ENCODE data around the gene CD2AP.

CD2AP gene

DNA sequence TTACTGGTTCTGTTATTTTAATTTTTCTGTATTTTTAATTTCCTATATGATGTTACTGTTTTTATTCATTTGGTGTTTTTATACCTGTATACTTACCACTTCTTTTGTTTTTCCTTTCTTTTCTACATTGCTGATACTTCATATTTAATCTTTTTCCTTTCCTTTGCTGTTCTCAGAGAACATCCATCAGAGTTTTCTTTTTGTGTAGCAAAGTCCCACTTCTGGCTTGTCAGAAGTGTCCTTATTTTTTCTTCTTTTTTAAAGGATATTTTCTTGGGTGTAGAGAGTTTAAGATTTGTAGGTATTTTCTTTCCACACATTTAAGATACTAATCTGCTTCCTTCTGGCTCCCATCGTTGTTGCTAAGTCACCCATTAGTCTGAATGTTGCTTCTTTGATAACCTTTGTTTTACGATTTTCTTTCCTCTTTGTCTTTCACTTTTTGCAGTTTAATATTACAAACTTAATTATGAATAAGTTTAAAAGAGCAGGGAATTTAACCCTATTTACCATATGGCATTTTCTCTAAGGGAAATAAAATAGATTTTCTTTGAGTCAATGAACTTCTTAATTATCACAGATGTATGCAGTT, 18.5 kb downstream of the CD2AP start:
- Mint-ChIP-seq H3K4me1 (ENCODE audit: low read depth) (peaks cover 11% of the 10 kb centered on the region), H3K27ac (no peak overlapping the region), H3K4me3 (no peak overlapping the region), H3K27me3 (no peaks in the 10 kb centered on the region), H3K9me3 (no peaks in the 10 kb centered on the region), H3K36me3 (ENCODE audit: low read depth) (no peaks in the 10 kb centered on the region)
- intact Hi-C loops (cut with micrococcal nuclease): no loop called here

DNA sequence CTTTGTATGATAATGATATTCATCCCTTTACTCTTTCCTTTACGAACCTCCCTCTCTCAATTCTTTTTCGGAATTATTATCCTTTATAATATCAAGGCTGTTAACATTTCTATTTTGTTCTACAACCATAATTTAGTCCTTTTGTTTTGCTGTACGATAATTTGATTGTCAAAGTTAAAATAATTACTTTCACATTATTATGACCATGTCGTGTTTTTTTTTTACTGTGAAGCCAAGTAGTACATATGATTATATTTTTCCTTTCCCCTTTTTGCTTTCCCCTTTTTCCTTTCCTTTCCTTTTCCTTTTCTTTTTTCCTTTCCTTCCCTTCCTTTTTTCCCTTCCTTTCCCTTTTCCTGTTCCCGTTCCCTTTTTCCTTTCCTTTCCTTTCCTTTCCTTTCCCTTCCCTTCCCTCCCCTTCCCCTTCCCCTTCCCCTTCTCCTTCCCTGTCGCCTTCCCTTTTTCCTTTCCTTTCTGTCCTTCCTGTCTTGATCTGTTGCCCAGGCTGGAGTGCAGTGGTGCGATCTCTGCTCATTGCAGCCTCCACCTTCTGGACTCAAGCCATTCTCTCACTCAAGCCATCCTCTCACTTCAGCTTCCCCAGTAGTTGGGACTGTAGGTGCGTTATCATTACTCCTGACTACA, 19.5 kb downstream of the CD2AP start:
- intact Hi-C loops (cut with micrococcal nuclease): no loop called here
- H3K9me3 Mint-ChIP-seq: no peaks in the 10 kb centered on the region
- H3K27ac Mint-ChIP-seq: no peak overlapping the region
- no peak overlapping the region for H3K4me3 Mint-ChIP-seq
- H3K27me3 Mint-ChIP-seq: no peaks in the 10 kb centered on the region
- H3K36me3 Mint-ChIP-seq (ENCODE audit: low read depth): no peaks in the 10 kb centered on the region
- peaks cover 16% of the 10 kb centered on the region for H3K4me1 Mint-ChIP-seq (ENCODE audit: low read depth)

GRCh38 chr6:47502920-47503319, 25.3 kb downstream of the CD2AP start:
- no peaks in the 10 kb centered on the region for H3K27me3 Mint-ChIP-seq
- no peaks in the 10 kb centered on the region for H3K36me3 Mint-ChIP-seq (ENCODE audit: low read depth)
- intact Hi-C loops (cut with micrococcal nuclease): no loop called here
- no peaks in the 10 kb centered on the region for H3K9me3 Mint-ChIP-seq
- H3K4me3 Mint-ChIP-seq: no peak overlapping the region
- no peak overlapping the region for H3K27ac Mint-ChIP-seq
- peaks cover 16% of the 10 kb centered on the region for H3K4me1 Mint-ChIP-seq (ENCODE audit: low read depth)

DNA sequence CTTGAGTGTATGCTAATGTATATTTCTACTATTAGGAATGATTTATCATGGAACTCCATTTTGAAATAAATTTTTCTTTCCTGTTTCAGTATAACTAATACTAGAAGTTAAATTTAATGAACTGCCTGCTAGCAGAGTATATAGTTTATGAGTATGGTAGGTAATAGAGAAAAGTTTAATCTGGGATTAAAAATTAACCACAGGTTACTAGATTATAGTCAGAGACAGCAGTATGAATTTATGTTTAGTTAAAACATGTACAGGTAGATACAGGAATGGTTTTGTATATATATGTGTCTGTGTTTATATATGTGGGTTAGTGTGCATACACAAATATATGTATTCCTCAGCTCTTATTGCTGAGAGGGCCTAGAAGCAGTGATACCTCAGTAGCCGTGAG, 32.3 kb downstream of the CD2AP start:
- Mint-ChIP-seq H3K4me1 (ENCODE audit: low read depth) (no peaks in the 10 kb centered on the region), H3K36me3 (ENCODE audit: low read depth) (peaks cover 17% of the 10 kb centered on the region), H3K27ac (no peak overlapping the region), H3K9me3 (peaks cover 14% of the 10 kb centered on the region), H3K4me3 (no peak overlapping the region), H3K27me3 (no peaks in the 10 kb centered on the region)
- intact Hi-C loops (cut with micrococcal nuclease): no loop called here

GRCh38 chr6:47512872-47513271, 35.3 kb downstream of the CD2AP start:
- Mint-ChIP-seq H3K36me3 (ENCODE audit: low read depth) (peaks cover 17% of the 10 kb centered on the region), H3K4me3 (no peak overlapping the region), H3K27me3 (no peaks in the 10 kb centered on the region), H3K9me3 (peaks cover 14% of the 10 kb centered on the region), H3K27ac (no peak overlapping the region), H3K4me1 (ENCODE audit: low read depth) (no peaks in the 10 kb centered on the region)
- intact Hi-C loops (cut with micrococcal nuclease): no loop called here

GRCh38 chr6:47519279-47519678, 41.7 kb downstream of the CD2AP start:
- intact Hi-C loops (cut with micrococcal nuclease): no loop called here
- Mint-ChIP-seq H3K9me3 (no peaks in the 10 kb centered on the region), H3K4me3 (no peak overlapping the region), H3K36me3 (ENCODE audit: low read depth) (no peaks in the 10 kb centered on the region), H3K27ac (no peak overlapping the region), H3K4me1 (ENCODE audit: low read depth) (no peaks in the 10 kb centered on the region), H3K27me3 (no peaks in the 10 kb centered on the region)

DNA sequence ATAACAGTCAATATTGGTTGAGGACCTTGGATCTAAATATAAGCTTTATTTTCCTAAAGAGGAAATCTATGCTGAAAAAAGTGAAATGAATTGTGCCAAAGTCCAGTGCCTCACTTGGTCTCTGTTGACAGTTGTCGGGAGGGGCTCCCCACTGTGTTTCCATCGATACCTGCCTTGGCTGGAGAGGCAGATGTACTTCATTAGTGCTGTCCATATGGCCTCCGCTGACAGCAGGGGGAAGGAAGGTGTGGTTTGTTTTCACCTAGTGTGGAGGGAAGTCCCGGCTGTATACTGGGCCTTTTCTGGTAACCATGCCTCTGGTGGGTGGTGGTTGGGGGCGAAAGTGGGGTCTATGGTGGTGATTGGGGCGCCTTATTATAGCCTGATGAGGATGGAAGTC, 42.7 kb downstream of the CD2AP start:
- no peaks in the 10 kb centered on the region for H3K27me3 Mint-ChIP-seq
- no peak overlapping the region for H3K4me3 Mint-ChIP-seq
- no peaks in the 10 kb centered on the region for H3K4me1 Mint-ChIP-seq (ENCODE audit: low read depth)
- intact Hi-C loops (cut with micrococcal nuclease): no loop called here
- no peaks in the 10 kb centered on the region for H3K36me3 Mint-ChIP-seq (ENCODE audit: low read depth)
- H3K27ac Mint-ChIP-seq: no peak overlapping the region
- no peaks in the 10 kb centered on the region for H3K9me3 Mint-ChIP-seq

DNA sequence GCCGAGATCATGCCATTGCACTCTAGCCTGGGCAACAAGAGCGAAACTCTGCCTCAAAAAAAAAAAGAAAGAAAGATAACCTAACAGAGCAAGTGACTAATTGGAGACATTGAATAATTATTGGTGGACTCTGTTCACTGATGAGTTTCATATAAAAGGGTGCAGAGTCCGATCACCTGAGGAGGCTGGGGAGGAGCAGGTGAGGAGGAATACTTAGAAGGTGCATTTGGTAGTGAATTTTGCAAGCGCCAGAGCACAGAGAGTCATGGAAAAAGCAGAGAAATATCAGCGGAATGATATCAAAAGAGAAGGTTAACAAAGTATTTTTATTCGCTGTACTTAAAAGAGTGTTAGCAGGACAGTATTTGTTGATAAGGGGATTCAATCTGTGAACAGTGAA, 44.4 kb downstream of the CD2AP start:
- Mint-ChIP-seq H3K4me3 (no peak overlapping the region), H3K27ac (no peak overlapping the region), H3K27me3 (no peaks in the 10 kb centered on the region), H3K4me1 (ENCODE audit: low read depth) (no peaks in the 10 kb centered on the region), H3K9me3 (no peaks in the 10 kb centered on the region), H3K36me3 (ENCODE audit: low read depth) (no peaks in the 10 kb centered on the region)
- intact Hi-C loops (cut with micrococcal nuclease): no loop called here

DNA sequence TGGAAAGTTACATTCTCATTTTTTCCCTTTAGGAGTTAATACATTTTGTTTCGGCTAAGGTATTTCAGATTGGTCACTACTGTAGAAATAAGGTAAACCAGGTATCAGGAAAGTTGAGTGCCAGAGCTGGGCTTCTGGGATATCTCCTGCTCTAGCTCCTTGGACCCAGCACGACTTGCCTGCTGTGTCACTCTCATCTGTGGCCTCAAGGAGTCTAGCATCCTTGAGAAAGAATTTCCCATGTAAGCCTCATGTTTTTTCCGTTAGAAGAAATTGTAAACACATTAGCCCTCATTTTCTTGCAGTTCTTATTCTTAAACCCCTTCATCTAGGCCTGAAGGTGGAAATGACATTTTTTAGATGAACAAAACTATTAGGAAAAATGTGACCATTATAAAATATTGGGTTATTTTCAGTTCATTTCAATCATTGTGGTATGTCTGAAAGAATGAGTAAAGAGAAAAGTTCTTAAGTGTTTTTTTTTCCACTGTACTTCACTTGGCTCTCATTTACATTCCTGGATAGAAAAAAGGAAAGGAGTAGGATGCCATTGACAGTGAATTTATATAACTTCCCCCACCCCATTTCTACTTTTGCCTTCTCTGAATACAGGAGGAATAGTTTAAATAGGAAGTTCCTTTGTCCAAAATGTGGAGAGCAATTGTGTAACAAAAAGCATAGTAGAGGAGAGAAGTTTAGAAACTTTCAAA, 46.7 kb downstream of the CD2AP start:
- no peaks in the 10 kb centered on the region for H3K4me1 Mint-ChIP-seq (ENCODE audit: low read depth)
- intact Hi-C loops (cut with micrococcal nuclease): no loop called here
- no peaks in the 10 kb centered on the region for H3K27me3 Mint-ChIP-seq
- H3K4me3 Mint-ChIP-seq: no peak overlapping the region
- no peak overlapping the region for H3K27ac Mint-ChIP-seq
- peaks cover 6% of the 10 kb centered on the region for H3K36me3 Mint-ChIP-seq (ENCODE audit: low read depth)
- no peaks in the 10 kb centered on the region for H3K9me3 Mint-ChIP-seq

DNA sequence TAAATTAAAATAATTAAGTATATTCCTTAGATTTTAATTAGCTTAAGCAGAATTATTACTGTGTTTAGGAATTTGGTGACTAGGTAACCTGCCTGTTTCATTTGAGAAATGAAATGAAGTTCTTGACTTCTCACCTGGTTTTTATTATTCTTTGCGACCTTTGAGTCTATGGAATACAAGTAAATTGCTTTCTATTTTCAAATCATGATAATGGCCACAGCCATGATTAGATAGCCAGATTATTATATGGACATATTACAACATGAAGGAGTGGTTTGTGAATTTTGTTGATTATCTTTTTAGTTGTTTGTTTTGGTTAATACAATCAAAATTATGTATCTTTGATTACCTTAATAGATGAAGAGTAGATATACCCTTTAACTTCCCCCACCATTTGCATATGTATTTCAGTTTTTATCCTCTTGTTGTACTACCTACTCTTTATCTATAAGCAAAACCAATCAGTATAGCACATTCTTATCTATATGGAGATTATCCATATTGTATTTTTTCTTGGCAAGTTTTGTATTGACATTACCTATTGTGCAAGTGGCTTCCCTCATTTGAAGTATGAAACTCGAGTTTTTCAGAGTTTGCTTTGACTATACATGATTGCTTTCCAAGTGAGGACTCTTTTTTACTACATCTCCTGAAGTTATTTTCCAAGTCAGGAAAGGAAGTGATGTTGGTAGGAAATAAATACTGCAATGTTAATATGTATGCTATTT, 47.9 kb downstream of the CD2AP start:
- Mint-ChIP-seq H3K27ac (no peak overlapping the region), H3K4me3 (no peak overlapping the region), H3K9me3 (no peaks in the 10 kb centered on the region), H3K27me3 (no peaks in the 10 kb centered on the region), H3K4me1 (ENCODE audit: low read depth) (no peaks in the 10 kb centered on the region), H3K36me3 (ENCODE audit: low read depth) (peaks cover 6% of the 10 kb centered on the region)
- intact Hi-C loops (cut with micrococcal nuclease): no loop called here

- no peak overlapping the region for H3K4me3 Mint-ChIP-seq
- H3K27ac Mint-ChIP-seq: no peak overlapping the region
Observed at GRCh38 chr6:47527274-47527673, 49.7 kb downstream of the CD2AP start.

DNA sequence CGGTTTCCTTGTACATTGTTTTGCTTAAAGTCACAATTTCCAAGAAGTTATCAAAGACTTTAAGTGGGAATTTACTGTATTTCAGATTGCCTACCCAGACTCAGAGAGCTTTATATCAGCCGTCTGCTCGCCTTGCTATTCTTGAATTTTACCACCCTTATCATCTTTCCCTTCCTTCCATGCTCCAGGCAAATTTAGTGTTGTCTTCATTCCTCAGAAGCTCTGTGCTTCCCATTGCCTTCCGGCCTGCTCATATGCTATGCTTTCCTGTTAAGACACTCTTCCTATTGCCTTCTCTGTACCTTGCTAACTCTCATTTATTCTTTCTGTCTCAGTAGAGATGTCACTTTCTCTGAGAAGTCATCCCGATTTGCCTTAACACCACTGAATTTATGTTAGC, 52.1 kb downstream of the CD2AP start:
- Mint-ChIP-seq H3K36me3 (ENCODE audit: low read depth) (peaks cover 14% of the 10 kb centered on the region), H3K4me1 (ENCODE audit: low read depth) (no peaks in the 10 kb centered on the region), H3K4me3 (no peak overlapping the region), H3K27me3 (no peaks in the 10 kb centered on the region), H3K27ac (no peak overlapping the region), H3K9me3 (no peaks in the 10 kb centered on the region)
- intact Hi-C loops (cut with micrococcal nuclease): no loop called here

More at GRCh38 chr6:47527274-47527673, 49.7 kb downstream of the CD2AP start:
- no peaks in the 10 kb centered on the region for H3K9me3 Mint-ChIP-seq
- H3K27me3 Mint-ChIP-seq: no peaks in the 10 kb centered on the region
- H3K4me1 Mint-ChIP-seq (ENCODE audit: low read depth): no peaks in the 10 kb centered on the region
- peaks cover 6% of the 10 kb centered on the region for H3K36me3 Mint-ChIP-seq (ENCODE audit: low read depth)
- intact Hi-C loops (cut with micrococcal nuclease): no loop called here

DNA sequence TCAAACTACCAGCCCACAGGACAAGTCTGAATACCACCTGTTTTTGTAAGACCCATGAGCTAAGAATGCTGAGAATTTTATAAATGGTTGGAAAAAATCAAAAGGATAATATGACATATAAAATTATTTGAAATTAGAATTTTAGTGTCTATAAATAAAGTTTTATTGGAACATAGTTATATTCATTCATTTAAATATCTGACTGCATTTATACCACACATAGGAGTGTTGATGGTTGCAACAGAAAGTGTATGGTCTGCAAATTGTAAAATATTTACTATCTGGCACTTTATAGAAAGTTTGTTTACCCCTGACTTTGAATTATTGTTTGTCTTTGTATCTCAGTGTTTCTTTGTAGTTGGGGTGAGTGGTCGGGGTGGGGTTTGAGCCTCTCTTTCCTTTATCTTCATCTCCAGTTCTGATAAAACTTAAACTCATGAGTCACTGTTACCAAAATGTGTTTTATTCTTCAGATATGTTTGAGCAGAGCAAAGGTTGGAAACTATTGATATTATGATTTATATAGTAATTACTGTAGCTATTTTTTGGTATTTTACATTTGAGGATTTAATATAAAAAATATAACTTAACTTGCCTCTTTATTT, 55.5 kb downstream of the CD2AP start:
- Mint-ChIP-seq H3K4me1 (ENCODE audit: low read depth) (no peaks in the 10 kb centered on the region), H3K27me3 (no peaks in the 10 kb centered on the region), H3K9me3 (no peaks in the 10 kb centered on the region), H3K4me3 (no peak overlapping the region), H3K27ac (no peak overlapping the region), H3K36me3 (ENCODE audit: low read depth) (peaks cover 8% of the 10 kb centered on the region)
- intact Hi-C loops (cut with micrococcal nuclease): no loop called here

GRCh38 chr6:47534063-47534462, 56.5 kb downstream of the CD2AP start:
- Mint-ChIP-seq H3K4me3 (no peak overlapping the region), H3K36me3 (ENCODE audit: low read depth) (peaks cover 8% of the 10 kb centered on the region), H3K9me3 (no peaks in the 10 kb centered on the region), H3K27ac (no peak overlapping the region), H3K27me3 (no peaks in the 10 kb centered on the region), H3K4me1 (ENCODE audit: low read depth) (no peaks in the 10 kb centered on the region)
- intact Hi-C loops (cut with micrococcal nuclease): no loop called here
